ENCODE data around the gene EVA1A. TPM values are rescaled to one million over a fixed set of nuclear protein-coding genes. Genes with fewer than 3 reads are reported as not detected.

The EVA1A gene
- total RNA-seq, 1 experiment from 2014 or later: 0.68 TPM

DNA sequence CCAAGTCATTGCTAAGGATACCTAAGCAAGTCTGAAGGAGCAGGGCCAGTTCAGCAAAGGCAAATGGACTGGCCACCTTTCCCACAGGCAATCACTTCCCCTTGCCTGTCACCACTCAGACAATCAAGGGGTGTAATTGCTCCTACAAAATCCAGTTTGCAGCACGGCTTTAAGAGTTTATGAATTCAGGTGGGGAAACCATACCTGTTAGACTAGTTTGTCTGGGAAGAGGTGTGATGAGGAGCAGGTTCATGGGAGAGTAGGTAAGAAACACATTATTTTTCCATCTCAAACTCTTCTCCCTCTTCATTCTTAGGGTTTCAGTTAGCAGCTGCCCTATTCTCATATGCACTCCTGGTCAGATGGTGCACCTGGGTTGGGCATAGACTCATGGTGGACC is 102.5 kb downstream of the EVA1A start:
- no peaks in the 10 kb centered on the region for H3K23me2 ChIP-seq (ENCODE audit: insufficient read length, low read depth, low read length, poor library complexity, severe bottlenecking)
- H3K9me3 ChIP-seq (ENCODE audit: control insufficient read depth, low read depth, low read length): no peaks in the 10 kb centered on the region
- Mint-ChIP-seq H3K36me3 (ENCODE audit: insufficient read depth in 1 of 3, low read depth in 3 of 3) (peaks cover 0 to 4% (median 1%) of the 10 kb centered on the region in 3 experiments; a peak in 2 of 7 replicates), H3K4me3 (no peak overlapping the region), H3K4me1 (peaks cover 30 to 38% of the 10 kb centered on the region in 2 experiments), H3K9me3 (peaks cover 4% of the 10 kb centered on the region in 2 experiments; a peak in 3 of 5 replicates), H3K27ac (no peak overlapping the region), H3K27me3 (ENCODE audit: low read depth) (peaks cover 2% of the 10 kb centered on the region; the same call in 1 of the 2 replicates)
- no peak overlapping the region for H4K91ac ChIP-seq (ENCODE audit: insufficient read length, low read depth, low read length)
- no peak for TF ChIP-seq CTCF (conservative IDR thresholded peaks at IDR 0.05)
- no peak overlapping the region for H3K18ac ChIP-seq (ENCODE audit: insufficient read length, low read depth, low read length)
- WGBS (ENCODE audit: extremely low coverage, insufficient read length, low lambda C conversion rate): no CpG with 5 or more reads among the region's 1 CpG
- H3K27ac ChIP-seq (ENCODE audit: insufficient read length, low read depth, low read length): no peak overlapping the region
- H2BK20ac ChIP-seq (ENCODE audit: low read depth, low read length, poor library complexity, severe bottlenecking): no peak overlapping the region
- no peak overlapping the region for H2BK5ac ChIP-seq (ENCODE audit: insufficient read length, low read length)
- no peaks in the 10 kb centered on the region for H3K27me3 ChIP-seq (ENCODE audit: insufficient read depth, low read length)
- no peak overlapping the region for H3K9ac ChIP-seq (ENCODE audit: extremely low read depth, insufficient read length, low read length)
- peaks cover 8% of the 10 kb centered on the region; the same call in 1 of the 2 replicates for H3K4me1 ChIP-seq (ENCODE audit: insufficient read depth, low read length)
- no peaks in the 10 kb centered on the region for H3K79me2 ChIP-seq (ENCODE audit: insufficient read depth, low read length)
- no peak overlapping the region for H3T11ph ChIP-seq (ENCODE audit: low read length)
- no peak overlapping the region for H4K5ac ChIP-seq (ENCODE audit: insufficient read length, low read depth, low read length)
- no peak overlapping the region for H4K8ac ChIP-seq (replicated peaks; ENCODE audit: insufficient read length, low read depth, low read length)
- no peaks in the 10 kb centered on the region for H4K20me1 ChIP-seq (ENCODE audit: control insufficient read depth, insufficient read depth, insufficient read length)
- H2AFZ ChIP-seq (ENCODE audit: low read length): no peak overlapping the region
- no peak overlapping the region for H3K56ac ChIP-seq (ENCODE audit: insufficient read length, low read depth, low read length)
- no peak overlapping the region for H3K4me2 ChIP-seq (ENCODE audit: insufficient read depth, insufficient read length, low read length)
- no peak overlapping the region for H2BK120ac ChIP-seq (ENCODE audit: low read depth, low read length, poor library complexity, severe bottlenecking)
- no peaks in the 10 kb centered on the region for H3K79me1 ChIP-seq (ENCODE audit: insufficient read depth, low read depth, low read length, poor library complexity, severe bottlenecking)
- H2BK15ac ChIP-seq (ENCODE audit: low read depth, low read length): no peak overlapping the region
- no peak overlapping the region for H3K4ac ChIP-seq (ENCODE audit: low read depth, low read length)
- no peak overlapping the region for H3K14ac ChIP-seq (ENCODE audit: insufficient read depth, low read length)
- no peak overlapping the region for H2BK12ac ChIP-seq (ENCODE audit: insufficient read length, low read depth, low read length)
- H3K23ac ChIP-seq (ENCODE audit: insufficient read length, low read depth, low read length): no peak overlapping the region
- H2AK5ac ChIP-seq (ENCODE audit: insufficient read length, low read length): no peak overlapping the region
- DNase-seq: no peak

All from H9 (cell line).